A549 (cell line): ENCODE measurements around the gene MED13L. TPM values are rescaled to one million over a fixed set of nuclear protein-coding genes. Genes with fewer than 3 reads are reported as not detected.

Experiments
- ATAC-seq, 2 experiments: fragments of 200-7000 bp in 1 of 2; fragments of >200 bp in 1 of 2; cut with Nextera tagmentation in 1 of 2; cut with Tn5 transposase in 1 of 2; 3 replicates each; pipeline versions ENCODE4 v1.8.0 to v1.9.1; 2018 to 2020; ENCODE audit warnings: mild to moderate bottlenecking in 1 of 2, moderate library complexity in 1 of 2
- CTCF ChIA-PET: fragments of 300-600 bp; sonication (Branson Sonifier 250); formaldehyde crosslinking; extraction: SDS; loops from one replicate; lab custom pipeline; 2021; ENCODE audit warnings: antibody characterized with exemption, inconsistent platforms; lab: Yijun Ruan, JAX
- POLR2A ChIA-PET: fragments of 350-600 bp; formaldehyde crosslinking; extraction: SDS; loops from one replicate; lab custom pipeline; 2021; ENCODE audit warnings: antibody characterized with exemption, inconsistent platforms; lab: Yijun Ruan, JAX
- DNase-seq, 2 experiments: peaks; one replicate each; pipeline versions ENCODE4 v3.0.0 to v3.0.0-alpha.2; 2011 to 2016; ENCODE audit warnings: low read depth in 1 of 2, low spot score in 1 of 2
- FAIRE-seq: peaks from 2 replicates; lab custom pipeline; 2011; peaks lifted over from hg19 to GRCh38; lab: Jason Lieb, UNC
- H3K27ac ChIP-seq, 2 experiments: fragments of >200 bp; sonication (Bioruptor Twin); formaldehyde crosslinking; 3 replicates each; pipeline ENCODE4 v1.5.1; 2016 to 2017
- H3K4me1 ChIP-seq: fragments of >200 bp; sonication (Bioruptor Twin); formaldehyde crosslinking; 3 replicates; pipeline ENCODE4 v1.6.1; 2016
- H3K4me2 ChIP-seq: fragments of >200 bp; sonication (Bioruptor Twin); formaldehyde crosslinking; 3 replicates; pipeline ENCODE4 v1.6.1; 2016
- H3K4me3 ChIP-seq: fragments of >200 bp; sonication (Bioruptor Twin); formaldehyde crosslinking; 3 replicates; pipeline ENCODE4 v1.5.1; 2016
- H3K9me3 ChIP-seq: fragments of >200 bp; sonication (Bioruptor Twin); formaldehyde crosslinking; 3 replicates; pipeline ENCODE4 v1.6.1; 2016
- BHLHE40 ChIP-seq: IDR thresholded peaks from 2 replicates; pipeline ENCODE4 v1.6.1; 2012; ENCODE audit warnings: low read depth, low read length, inconsistent platforms
- CEBPB ChIP-seq, 2 experiments: fragments of >200 bp in 1 of 2; sonication (Bioruptor Twin) in 1 of 2; formaldehyde crosslinking in 1 of 2; IDR thresholded peaks; 2 replicates each; pipeline ENCODE4 v1.6.1; 2012 to 2016
- ESRRA ChIP-seq: fragments of 150-350 bp; IDR thresholded peaks from 2 replicates; pipeline ENCODE4 v1.6.1; 2014; ENCODE audit warnings: mild to moderate bottlenecking, low read length, borderline replicate concordance
- FOSL2 ChIP-seq, 2 experiments: fragments of 450-650 bp in 1 of 2; fragments of >200 bp in 1 of 2; sonication (Bioruptor Twin) in 1 of 2; formaldehyde crosslinking; IDR thresholded peaks; 2 replicates each; pipeline versions ENCODE4 v1.5.0 to v1.6.1; 2016 to 2020; ENCODE audit warnings: mild to moderate bottlenecking in 1 of 2, moderate library complexity in 1 of 2
- HOXB5 ChIP-seq: fragments of 250-450 bp; sonication (Bioruptor Pico); IDR thresholded peaks from 2 replicates; pipeline ENCODE4 v1.5.0; 2020; ENCODE audit warnings: mild to moderate bottlenecking, moderate library complexity
- JUNB ChIP-seq: fragments of >200 bp; sonication (Bioruptor Twin); formaldehyde crosslinking; IDR thresholded peaks from 2 replicates; pipeline ENCODE4 v1.6.1; 2016
- MAFK ChIP-seq: fragments of 450-650 bp; IDR thresholded peaks from 2 replicates; pipeline ENCODE4 v1.6.1; 2014; ENCODE audit not compliant: partially characterized antibody
- MAZ ChIP-seq: fragments of 150-350 bp; IDR thresholded peaks from 2 replicates; pipeline ENCODE4 v1.6.1; 2014; ENCODE audit warnings: antibody characterized with exemption, low read depth, low read length, borderline replicate concordance
- POLR2A ChIP-seq: IDR thresholded peaks from 2 replicates; pipeline ENCODE4 v1.6.1; 2012; ENCODE audit warnings: mild to moderate bottlenecking, low read length
- RAD21 ChIP-seq, 2 experiments: fragments of >200 bp in 1 of 2; sonication (Bioruptor Twin) in 1 of 2; formaldehyde crosslinking in 1 of 2; IDR thresholded peaks in 1 of 2; conservative IDR thresholded peaks in 1 of 2; 2 replicates in 1 of 2; 3 replicates in 1 of 2; pipeline ENCODE4 v1.6.1; 2012 to 2018; ENCODE audit warnings: inconsistent platforms in 1 of 2
- RARB ChIP-seq: fragments of 250-450 bp; sonication (Bioruptor Pico); IDR thresholded peaks from 2 replicates; pipeline ENCODE4 v1.8.0; 2021; ENCODE audit warnings: mild to moderate bottlenecking, moderate library complexity
- WGBS: methylation state at CpG from one replicate; pipeline ENCODE4 v1.1.6; 2017; ENCODE audit errors: missing lambda C conversion rate; 5-methylcytosine and 5-hydroxymethylcytosine counted together
- polyA plus RNA-seq, 4 experiments: library from polyadenylated mRNA; depleted of rRNA in 3 of 4; stranded (reverse); fragments of >200 nt; fragmentation: RNase III in 1 of 4; extraction: RNeasy Plus Mini Kit Qiagen cat#74134 plus additional on column Dnase treatment in 1 of 4; gene quantifications; 2 replicates in 3 of 4; 3 replicates in 1 of 4; pipeline ENCODE4 v1.2.3, GENCODE V29; 2011 to 2017
- TF ChIP-seq, protein P1 (sequence below): fragments of 250-450 bp; sonication (Bioruptor Pico); IDR thresholded peaks from 2 replicates; pipeline ENCODE4 v1.5.0; 2021; ENCODE audit warnings: mild to moderate bottlenecking, moderate library complexity, borderline replicate concordance
- TF ChIP-seq, protein P2 (sequence below): fragments of >200 bp; sonication (Bioruptor Twin); formaldehyde crosslinking; IDR thresholded peaks from 3 replicates; pipeline ENCODE4 v1.5.1; 2016
- TF ChIP-seq, protein P3 (sequence below): IDR thresholded peaks from 2 replicates; pipeline ENCODE4 v1.6.1; 2012
- TF ChIP-seq, protein P4 (sequence below): fragments of 250-450 bp; sonication (Bioruptor Pico); IDR thresholded peaks from 2 replicates; pipeline ENCODE4 v1.5.0; 2020; ENCODE audit warnings: low read depth, mild to moderate bottlenecking, moderate library complexity
- TF ChIP-seq, protein P5 (sequence below): fragments of 200-600 bp; sonication (generic); IDR thresholded peaks from 2 replicates; pipeline ENCODE4 v1.6.1; 2016; ENCODE audit warnings: antibody characterized with exemption, mild to moderate bottlenecking, moderate library complexity
- TF ChIP-seq, protein P6 (sequence below): fragments of 450-650 bp; IDR thresholded peaks from 2 replicates; pipeline ENCODE4 v1.6.1; 2014; ENCODE audit warnings: antibody characterized with exemption
- TF ChIP-seq, protein P7 (sequence below): IDR thresholded peaks from 2 replicates; pipeline ENCODE4 v1.6.1; 2012

Gene MED13L
- polyA plus RNA-seq, 2 of the 4 experiments (the other 2 are of a cell fraction), result 23.2 to 134 TPM

DNA sequence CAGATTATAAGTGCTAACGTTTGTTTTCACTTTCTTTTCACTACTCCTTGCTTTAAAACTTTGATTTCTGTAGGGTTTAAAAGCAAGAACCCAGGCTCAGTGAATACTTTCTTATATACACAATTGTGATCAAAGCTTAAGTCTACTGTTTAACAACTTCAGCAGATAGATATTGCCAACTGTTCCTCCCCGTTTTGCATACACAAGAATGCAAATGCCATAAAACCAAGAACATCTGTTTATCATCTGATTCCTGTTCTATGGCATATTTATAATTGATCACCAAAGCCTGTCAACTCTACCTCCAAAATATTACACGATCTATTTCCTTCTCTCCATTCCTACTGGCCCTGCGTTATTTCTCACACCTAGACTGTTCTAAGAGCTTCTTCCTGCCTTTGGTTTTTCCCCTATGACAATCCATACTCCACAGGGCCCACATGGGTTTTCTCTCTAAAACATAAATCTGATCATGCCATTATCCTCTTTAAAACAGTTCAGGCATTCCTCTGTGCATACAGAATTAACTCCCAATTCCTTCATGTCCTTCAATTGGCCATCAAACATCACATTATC, 15.9 kb downstream of the MED13L start (continued):
- no peak for TF ChIP-seq ESRRA
- TF ChIP-seq, protein P1, sequence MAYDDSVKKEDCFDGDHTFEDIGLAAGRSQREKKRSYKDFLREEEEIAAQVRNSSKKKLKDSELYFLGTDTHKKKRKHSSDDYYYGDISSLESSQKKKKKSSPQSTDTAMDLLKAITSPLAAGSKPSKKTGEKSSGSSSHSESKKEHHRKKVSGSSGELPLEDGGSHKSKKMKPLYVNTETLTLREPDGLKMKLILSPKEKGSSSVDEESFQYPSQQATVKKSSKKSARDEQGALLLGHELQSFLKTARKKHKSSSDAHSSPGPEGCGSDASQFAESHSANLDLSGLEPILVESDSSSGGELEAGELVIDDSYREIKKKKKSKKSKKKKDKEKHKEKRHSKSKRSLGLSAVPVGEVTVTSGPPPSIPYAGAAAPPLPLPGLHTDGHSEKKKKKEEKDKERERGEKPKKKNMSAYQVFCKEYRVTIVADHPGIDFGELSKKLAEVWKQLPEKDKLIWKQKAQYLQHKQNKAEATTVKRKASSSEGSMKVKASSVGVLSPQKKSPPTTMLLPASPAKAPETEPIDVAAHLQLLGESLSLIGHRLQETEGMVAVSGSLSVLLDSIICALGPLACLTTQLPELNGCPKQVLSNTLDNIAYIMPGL (CRISPR knock-in tag), result no peak
- TF ChIP-seq, all 56 proteins: peak for 0

DNA sequence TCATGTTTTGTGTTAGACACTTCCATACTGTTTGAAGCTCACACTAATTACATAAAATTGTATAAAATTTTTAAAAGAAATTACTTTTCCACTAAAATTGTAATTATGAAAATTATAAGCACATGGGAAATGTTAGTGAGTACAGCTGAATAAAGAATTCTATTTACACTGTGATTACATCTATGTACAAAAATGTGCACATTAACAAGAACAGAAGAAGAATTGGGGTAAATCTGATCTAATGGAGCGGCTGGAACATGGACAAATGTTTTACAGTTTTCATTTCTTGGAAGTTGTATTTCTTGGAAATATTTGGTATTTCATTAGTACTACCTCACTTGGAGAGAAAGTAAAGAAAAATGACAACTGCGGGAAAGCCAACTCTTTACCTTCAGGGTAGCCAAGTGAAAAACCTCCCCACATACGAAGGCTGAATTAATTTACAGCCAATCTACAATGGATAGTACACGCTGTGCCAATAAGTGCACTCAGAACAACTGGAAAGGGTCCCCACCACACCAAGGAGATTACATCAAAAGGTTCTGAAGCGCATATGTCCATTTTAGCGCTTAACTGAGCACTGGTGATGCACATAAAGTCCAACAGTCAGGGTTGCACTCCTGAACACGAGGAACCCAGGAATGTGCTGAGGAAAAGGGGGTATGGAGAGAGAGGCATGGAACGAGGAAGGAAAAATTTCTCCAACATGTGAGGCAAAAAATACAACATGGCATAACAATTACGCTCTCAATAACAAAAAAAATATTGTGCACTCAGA, 17.5 kb downstream of the MED13L start:
- 75% methylated on average over 9 of the region's 9 CpGs for WGBS
- H3K4me3 ChIP-seq, result no peak overlapping the region
- H3K27ac ChIP-seq, result no peak overlapping the region
- peak overlapping the region; percentile 28; the same call in 1 of the 3 replicates for H3K4me2 ChIP-seq
- ChIA-PET CTCF (no interaction called here), POLR2A (no interaction called here)
- ATAC-seq (no peak), FAIRE-seq (no peak), DNase-seq (no peak)
- no peak for TF ChIP-seq HOXB5 (CRISPR knock-in tag)
- TF ChIP-seq, protein P2, sequence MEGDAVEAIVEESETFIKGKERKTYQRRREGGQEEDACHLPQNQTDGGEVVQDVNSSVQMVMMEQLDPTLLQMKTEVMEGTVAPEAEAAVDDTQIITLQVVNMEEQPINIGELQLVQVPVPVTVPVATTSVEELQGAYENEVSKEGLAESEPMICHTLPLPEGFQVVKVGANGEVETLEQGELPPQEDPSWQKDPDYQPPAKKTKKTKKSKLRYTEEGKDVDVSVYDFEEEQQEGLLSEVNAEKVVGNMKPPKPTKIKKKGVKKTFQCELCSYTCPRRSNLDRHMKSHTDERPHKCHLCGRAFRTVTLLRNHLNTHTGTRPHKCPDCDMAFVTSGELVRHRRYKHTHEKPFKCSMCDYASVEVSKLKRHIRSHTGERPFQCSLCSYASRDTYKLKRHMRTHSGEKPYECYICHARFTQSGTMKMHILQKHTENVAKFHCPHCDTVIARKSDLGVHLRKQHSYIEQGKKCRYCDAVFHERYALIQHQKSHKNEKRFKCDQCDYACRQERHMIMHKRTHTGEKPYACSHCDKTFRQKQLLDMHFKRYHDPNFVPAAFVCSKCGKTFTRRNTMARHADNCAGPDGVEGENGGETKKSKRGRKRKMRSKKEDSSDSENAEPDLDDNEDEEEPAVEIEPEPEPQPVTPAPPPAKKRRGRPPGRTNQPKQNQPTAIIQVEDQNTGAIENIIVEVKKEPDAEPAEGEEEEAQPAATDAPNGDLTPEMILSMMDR, result no peak
- no peak for TF ChIP-seq RAD21 (conservative IDR thresholded peaks at IDR 0.05 in 1 of 2, IDR thresholded peaks at IDR 0.05 in 1 of 2)
- TF ChIP-seq, protein P3, sequence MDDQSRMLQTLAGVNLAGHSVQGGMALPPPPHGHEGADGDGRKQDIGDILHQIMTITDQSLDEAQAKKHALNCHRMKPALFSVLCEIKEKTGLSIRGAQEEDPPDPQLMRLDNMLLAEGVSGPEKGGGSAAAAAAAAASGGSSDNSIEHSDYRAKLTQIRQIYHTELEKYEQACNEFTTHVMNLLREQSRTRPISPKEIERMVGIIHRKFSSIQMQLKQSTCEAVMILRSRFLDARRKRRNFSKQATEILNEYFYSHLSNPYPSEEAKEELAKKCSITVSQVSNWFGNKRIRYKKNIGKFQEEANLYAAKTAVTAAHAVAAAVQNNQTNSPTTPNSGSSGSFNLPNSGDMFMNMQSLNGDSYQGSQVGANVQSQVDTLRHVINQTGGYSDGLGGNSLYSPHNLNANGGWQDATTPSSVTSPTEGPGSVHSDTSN, result no peak
- no peak for TF ChIP-seq MAFK
- no peak for TF ChIP-seq JUNB
- TF ChIP-seq, protein P4, sequence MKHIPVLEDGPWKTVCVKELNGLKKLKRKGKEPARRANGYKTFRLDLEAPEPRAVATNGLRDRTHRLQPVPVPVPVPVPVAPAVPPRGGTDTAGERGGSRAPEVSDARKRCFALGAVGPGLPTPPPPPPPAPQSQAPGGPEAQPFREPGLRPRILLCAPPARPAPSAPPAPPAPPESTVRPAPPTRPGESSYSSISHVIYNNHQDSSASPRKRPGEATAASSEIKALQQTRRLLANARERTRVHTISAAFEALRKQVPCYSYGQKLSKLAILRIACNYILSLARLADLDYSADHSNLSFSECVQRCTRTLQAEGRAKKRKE (CRISPR knock-in tag), result no peak
- TF ChIP-seq POLR2A, result no peak
- TF ChIP-seq, protein P1 (CRISPR knock-in tag), result no peak
- TF ChIP-seq, protein P5, sequence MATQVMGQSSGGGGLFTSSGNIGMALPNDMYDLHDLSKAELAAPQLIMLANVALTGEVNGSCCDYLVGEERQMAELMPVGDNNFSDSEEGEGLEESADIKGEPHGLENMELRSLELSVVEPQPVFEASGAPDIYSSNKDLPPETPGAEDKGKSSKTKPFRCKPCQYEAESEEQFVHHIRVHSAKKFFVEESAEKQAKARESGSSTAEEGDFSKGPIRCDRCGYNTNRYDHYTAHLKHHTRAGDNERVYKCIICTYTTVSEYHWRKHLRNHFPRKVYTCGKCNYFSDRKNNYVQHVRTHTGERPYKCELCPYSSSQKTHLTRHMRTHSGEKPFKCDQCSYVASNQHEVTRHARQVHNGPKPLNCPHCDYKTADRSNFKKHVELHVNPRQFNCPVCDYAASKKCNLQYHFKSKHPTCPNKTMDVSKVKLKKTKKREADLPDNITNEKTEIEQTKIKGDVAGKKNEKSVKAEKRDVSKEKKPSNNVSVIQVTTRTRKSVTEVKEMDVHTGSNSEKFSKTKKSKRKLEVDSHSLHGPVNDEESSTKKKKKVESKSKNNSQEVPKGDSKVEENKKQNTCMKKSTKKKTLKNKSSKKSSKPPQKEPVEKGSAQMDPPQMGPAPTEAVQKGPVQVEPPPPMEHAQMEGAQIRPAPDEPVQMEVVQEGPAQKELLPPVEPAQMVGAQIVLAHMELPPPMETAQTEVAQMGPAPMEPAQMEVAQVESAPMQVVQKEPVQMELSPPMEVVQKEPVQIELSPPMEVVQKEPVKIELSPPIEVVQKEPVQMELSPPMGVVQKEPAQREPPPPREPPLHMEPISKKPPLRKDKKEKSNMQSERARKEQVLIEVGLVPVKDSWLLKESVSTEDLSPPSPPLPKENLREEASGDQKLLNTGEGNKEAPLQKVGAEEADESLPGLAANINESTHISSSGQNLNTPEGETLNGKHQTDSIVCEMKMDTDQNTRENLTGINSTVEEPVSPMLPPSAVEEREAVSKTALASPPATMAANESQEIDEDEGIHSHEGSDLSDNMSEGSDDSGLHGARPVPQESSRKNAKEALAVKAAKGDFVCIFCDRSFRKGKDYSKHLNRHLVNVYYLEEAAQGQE, result no peak
- TF ChIP-seq MAZ, result no peak
- TF ChIP-seq RARB (CRISPR knock-in tag), result no peak
- no peak for TF ChIP-seq FOSL2 (IDR thresholded peaks at IDR 0.05)
- TF ChIP-seq FOSL2 (CRISPR knock-in tag; IDR thresholded peaks at IDR 0.05), result no peak
- no peak for TF ChIP-seq CEBPB (IDR thresholded peaks at IDR 0.05)
- TF ChIP-seq, protein P6, sequence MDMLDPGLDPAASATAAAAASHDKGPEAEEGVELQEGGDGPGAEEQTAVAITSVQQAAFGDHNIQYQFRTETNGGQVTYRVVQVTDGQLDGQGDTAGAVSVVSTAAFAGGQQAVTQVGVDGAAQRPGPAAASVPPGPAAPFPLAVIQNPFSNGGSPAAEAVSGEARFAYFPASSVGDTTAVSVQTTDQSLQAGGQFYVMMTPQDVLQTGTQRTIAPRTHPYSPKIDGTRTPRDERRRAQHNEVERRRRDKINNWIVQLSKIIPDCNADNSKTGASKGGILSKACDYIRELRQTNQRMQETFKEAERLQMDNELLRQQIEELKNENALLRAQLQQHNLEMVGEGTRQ, result no peak
- TF ChIP-seq, protein P7, sequence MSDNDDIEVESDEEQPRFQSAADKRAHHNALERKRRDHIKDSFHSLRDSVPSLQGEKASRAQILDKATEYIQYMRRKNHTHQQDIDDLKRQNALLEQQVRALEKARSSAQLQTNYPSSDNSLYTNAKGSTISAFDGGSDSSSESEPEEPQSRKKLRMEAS, result no peak
- no peak for TF ChIP-seq BHLHE40
- peaks cover 100% of the 10 kb centered on the region for H3K4me1 ChIP-seq
- no peaks in the 10 kb centered on the region for H3K9me3 ChIP-seq
